B cell (primary cell): ENCODE results near the gene CCNG2. TPM values are rescaled to one million over a fixed set of nuclear protein-coding genes. Genes with fewer than 3 reads are reported as not detected.

Source experiments
- ATAC-seq: fragments of 200-7000 bp; cut with Tn5 transposase; one replicate; pipeline ENCODE4 v1.10.0; 2021; ENCODE audit warnings: low read depth, mild to moderate bottlenecking, moderate number of reproducible peaks, moderate library complexity
- CTCF ChIA-PET: fragments of 350-600 bp; sonication (Branson Sonifier 250); formaldehyde crosslinking; loops from one replicate; lab custom pipeline; 2021; ENCODE audit warnings: antibody characterized with exemption, inconsistent platforms; lab: Charles Lee
- POLR2A ChIA-PET: fragments of 350-600 bp; sonication (Branson Sonifier 250); formaldehyde crosslinking; loops from one replicate; lab custom pipeline; 2021; ENCODE audit warnings: antibody characterized with exemption; lab: Charles Lee
- DNase-seq: peaks from one replicate; pipeline ENCODE4 v3.0.0; 2013
- H2AFZ ChIP-seq: 2 replicates; pipeline ENCODE4 v1.6.1; 2012; ENCODE audit warnings: mild to moderate bottlenecking, low read depth, low read length; ENCODE audit not compliant: insufficient read depth, poor library complexity, severe bottlenecking
- H3K27ac ChIP-seq, 2 donors: 1 replicate in 1 of 2; 2 replicates in 1 of 2; pipeline ENCODE4 v1.5.1; 2012 to 2013; ENCODE audit warnings: low read length in 2 of 2, mild to moderate bottlenecking in 2 of 2, moderate library complexity in 1 of 2
- H3K27me3 ChIP-seq, 4 experiments: fragments of 200-600 bp in 1 of 4; sonication (generic) in 1 of 4; replicated peaks in 1 of 4; 1 replicate in 2 of 4; 2 replicates in 2 of 4; pipeline versions ENCODE4 v1.6.1 to v1.7.0; 2013 to 2016; ENCODE audit warnings: low read length in 3 of 4, mild to moderate bottlenecking in 2 of 4, mixed read lengths in 1 of 4, moderate library complexity in 1 of 4; ENCODE audit not compliant: insufficient read depth in 4 of 4, control insufficient read depth in 3 of 4; ENCODE audit errors: control extremely low read depth in 1 of 4
- H3K36me3 ChIP-seq, 2 experiments: replicated peaks in 1 of 2; 1 replicate in 1 of 2; 2 replicates in 1 of 2; pipeline versions ENCODE4 v1.6.1 to v1.7.1; 2013; ENCODE audit warnings: low read length in 1 of 2; ENCODE audit not compliant: insufficient read depth in 2 of 2, control insufficient read depth in 1 of 2; ENCODE audit errors: control extremely low read depth in 1 of 2, extremely low read depth in 1 of 2
- H3K4me1 ChIP-seq, 2 donors: fragments of 200-600 bp in 1 of 2; sonication (generic) in 1 of 2; 1 replicate in 1 of 2; 2 replicates in 1 of 2; pipeline versions ENCODE4 v1.5.1 to v1.6.1; 2013 to 2017; ENCODE audit warnings: low read length in 2 of 2; ENCODE audit not compliant: control insufficient read depth in 2 of 2, insufficient read depth in 2 of 2
- H3K4me2 ChIP-seq: replicated peaks from 2 replicates; pipeline ENCODE3; 2012; ENCODE audit warnings: mild to moderate bottlenecking, low read depth, low read length; ENCODE audit not compliant: poor library complexity, severe bottlenecking
- H3K4me3 ChIP-seq, 5 experiments: fragments of 200-600 bp in 1 of 5; sonication (generic) in 1 of 5; 1 replicate in 3 of 5; 2 replicates in 2 of 5; pipeline versions ENCODE4 v1.5.1 to v1.7.0; 2011 to 2016; ENCODE audit warnings: low read length in 4 of 5, mild to moderate bottlenecking in 4 of 5, low read depth in 2 of 5, control low read depth in 1 of 5, moderate library complexity in 1 of 5; ENCODE audit not compliant: insufficient read depth in 1 of 5; ENCODE audit errors: control extremely low read depth in 1 of 5, extremely low read depth in 1 of 5
- H3K79me2 ChIP-seq: fragments of 200-600 bp; sonication (generic); one replicate; pipeline ENCODE4 v1.6.0; 2016; ENCODE audit warnings: low read length; ENCODE audit not compliant: control insufficient read depth, insufficient read depth
- H3K9ac ChIP-seq: fragments of 200-600 bp; sonication (generic); 2 replicates; pipeline ENCODE4 v1.6.1; 2017; ENCODE audit warnings: mild to moderate bottlenecking, low read length, moderate library complexity
- H3K9me3 ChIP-seq, 3 donors: one replicate each; pipeline versions ENCODE4 v1.6.1 to v1.7.1; 2013; ENCODE audit warnings: low read length in 2 of 3; ENCODE audit not compliant: control insufficient read depth in 2 of 3, insufficient read depth in 1 of 3; ENCODE audit errors: control extremely low read depth in 1 of 3
- H4K20me1 ChIP-seq: 2 replicates; pipeline ENCODE4 v1.6.0; 2012; ENCODE audit warnings: mild to moderate bottlenecking, low read length; ENCODE audit not compliant: insufficient read depth, control insufficient read depth, poor library complexity, severe bottlenecking
- H3K27ac Mint-ChIP-seq: one replicate; pipeline ENCODE4 v1.8.0; 2021; ENCODE audit warnings: mixed read lengths
- H3K27me3 Mint-ChIP-seq: one replicate; pipeline ENCODE4 v1.8.0; 2021; ENCODE audit warnings: mixed read lengths
- H3K4me1 Mint-ChIP-seq: one replicate; pipeline ENCODE4 v1.8.0; 2021; ENCODE audit warnings: mixed read lengths
- H3K4me3 Mint-ChIP-seq: one replicate; pipeline ENCODE4 v1.8.0; 2021; ENCODE audit warnings: mixed read lengths
- H3K9me3 Mint-ChIP-seq: one replicate; pipeline ENCODE4 v1.8.0; 2022; ENCODE audit warnings: mixed read lengths; ENCODE audit not compliant: insufficient read depth
- CTCF ChIP-seq: fragments of 200-600 bp; IDR thresholded peaks from one replicate; pipeline ENCODE4 v1.8.0; 2022; ENCODE audit warnings: antibody characterized with exemption, mild to moderate bottlenecking
- EZH2 ChIP-seq: IDR thresholded peaks from 2 replicates; pipeline ENCODE4 v1.6.1; 2012; ENCODE audit warnings: borderline replicate concordance, low read depth, mild to moderate bottlenecking, moderate library complexity, low read length; ENCODE audit not compliant: insufficient read depth, poor library complexity, severe bottlenecking
- WGBS: methylation state at CpG from one replicate; pipeline ENCODE4 v1.1.5; 2013; ENCODE audit warnings: missing lambda C conversion rate; ENCODE audit not compliant: insufficient coverage; 5-methylcytosine and 5-hydroxymethylcytosine counted together
- intact Hi-C: fragments of 100-400 bp; cut with micrococcal nuclease; formaldehyde crosslinking; loops from one replicate; pipeline ENCODE4 v1.10.0; 2022
- polyA plus RNA-seq: library from polyadenylated mRNA; depleted of rRNA; stranded (reverse); fragments of >200 nt; gene quantifications from 2 replicates; pipeline ENCODE4 v1.2.3, GENCODE V29; 2012
- total RNA-seq, 2 donors: library from RNA; stranded (reverse); fragments of 120-200 nt in 1 of 2; gene quantifications; 1 replicate in 1 of 2; 2 replicates in 1 of 2; pipeline versions ENCODE4 v1.2.3 to v1.2.4, GENCODE V29; 2013 to 2022

Gene CCNG2
- total and polyA plus RNA-seq, 2 donors (not counting 1 experiment from before 2014, with no cell fraction given): 39.9 to 71.9 TPM

GRCh38 chr4:77158487-77158861 is 1.5 kb downstream of the CCNG2 start:
- ATAC-seq: no peak
- DNase-seq: no peak
- WGBS: 8% methylated on average over 4 of the region's 6 CpGs
- Mint-ChIP-seq H3K4me1 (peaks cover 69% of the 10 kb centered on the region), H3K27ac (peak overlapping the region; percentile 99), H3K4me3 (peak overlapping the region; percentile 97), H3K9me3 (no peaks in the 10 kb centered on the region), H3K27me3 (no peaks in the 10 kb centered on the region)
- Histone ChIP-seq H3K4me3 (peak overlapping the region; percentile 77 to 96 (median 87)), H3K4me1 (peaks cover 53 to 54% of the 10 kb centered on the region in 2 donors), H2AFZ (peak overlapping the region; percentile 43), H3K27ac (peak overlapping the region; percentile 88 to 95), H3K9me3 (no peaks in the 10 kb centered on the region), H3K27me3 (no peaks in the 10 kb centered on the region), H3K4me2 (peak overlapping the region; percentile 86), H3K36me3 (peaks cover 10 to 49% of the 10 kb centered on the region in 2 experiments), H3K79me2 (peaks cover 48% of the 10 kb centered on the region), H4K20me1 (peaks cover 55% of the 10 kb centered on the region), H3K9ac (peak overlapping the region; percentile 96)
- intact Hi-C loops: loop anchor here (1.0 to 10.0 kb wide), 6 partner anchors 44 to 1779 kb away; partner anchors contain the start of genes CNOT6L, NUP54 and PAQR3
- ChIA-PET POLR2A (interaction anchor here (0.9 to 5.4 kb wide), 11 partner anchors 31 to 83 kb away, joined by 3 to 34 read pairs (median 5); partner anchors contain the start of gene CCNI), CTCF (interaction anchor here (0.7 to 9.0 kb wide), 8 partner anchors 12 to 102 kb away, joined by 3 to 106 read pairs (median 13); no protein-coding TSS in a partner anchor)
- TF ChIP-seq CTCF: no peak
- no peak for TF ChIP-seq EZH2

- Histone ChIP-seq H3K4me1 (peaks cover 41 to 43% of the 10 kb centered on the region in 2 donors), H3K27me3 (no peaks in the 10 kb centered on the region), H3K4me2 (peak overlapping the region; percentile 86), H3K36me3 (peaks cover 13 to 62% of the 10 kb centered on the region in 2 experiments), H3K9me3 (no peaks in the 10 kb centered on the region), H3K27ac (no peak overlapping the region), H3K79me2 (peaks cover 48% of the 10 kb centered on the region), H4K20me1 (peaks cover 68% of the 10 kb centered on the region), H2AFZ (no peak overlapping the region), H3K9ac (no peak overlapping the region), H3K4me3 (no peak overlapping the region)
- DNase-seq (no peak), ATAC-seq (no peak)
- Mint-ChIP-seq H3K27ac (no peak overlapping the region), H3K27me3 (no peaks in the 10 kb centered on the region), H3K4me1 (peaks cover 63% of the 10 kb centered on the region), H3K4me3 (peak overlapping the region; percentile 97), H3K9me3 (no peaks in the 10 kb centered on the region)
- intact Hi-C loops: loop anchor here (2.0 to 10.0 kb wide), 4 partner anchors 43 to 1777 kb away; partner anchors contain the start of genes CNOT6L, NUP54 and PAQR3
- TF ChIP-seq CTCF (no peak), EZH2 (no peak)
- ChIA-PET POLR2A (interaction anchor here (0.7 to 0.8 kb wide), 4 partner anchors 17 to 660 kb away, joined by 3 to 11 read pairs (median 4); no protein-coding TSS in a partner anchor), CTCF (interaction anchor here (0.6 to 8.1 kb wide), 5 partner anchors 39 to 106 kb away, joined by 7 to 60 read pairs (median 9); no protein-coding TSS in a partner anchor)
- no CpG with 5 or more reads among the region's 3 CpGs for WGBS
These were observed 2.8 kb downstream of the CCNG2 start for GRCh38 chr4:77159806-77160205.
